MCF 10A (cell line): Measurements from ENCODE around the gene TXNDC16. TPM values are rescaled to one million over a fixed set of nuclear protein-coding genes. Genes with fewer than 3 reads are reported as not detected.
A peak's percentile ranks its signal among the peaks of the same experiment; 100 is the strongest.

Source experiments
- BruUV-seq: library from RNA; stranded (reverse); fragments of 400-500 nt; replicated peaks from 2 replicates; lab custom pipeline; 2021; lab: Mats Ljungman, UMichigan
- CTCF ChIA-PET: fragments of 300-600 bp; sonication (Branson Sonifier 250); formaldehyde crosslinking; extraction: SDS; loops from one replicate; lab custom pipeline; 2021; ENCODE audit warnings: antibody characterized with exemption, inconsistent platforms; lab: Yijun Ruan, JAX
- POLR2A ChIA-PET: fragments of 300-600, 350-650 bp; sonication (Branson Sonifier 250); formaldehyde crosslinking; extraction: SDS; loops from one replicate; lab custom pipeline; 2020; ENCODE audit warnings: antibody characterized with exemption, inconsistent platforms; lab: Yijun Ruan, JAX
- DNase-seq: peaks from one replicate; pipeline ENCODE4 v3.0.0-alpha.2; 2018; ENCODE audit not compliant: unreplicated experiment
- H3K27ac Mint-ChIP-seq: one replicate; pipeline ENCODE4 v1.8.0; 2022; ENCODE audit warnings: mild to moderate bottlenecking, low read depth, mixed read lengths; ENCODE audit not compliant: unreplicated experiment
- H3K27me3 Mint-ChIP-seq: one replicate; pipeline ENCODE4 v1.8.0; 2022; ENCODE audit warnings: mixed read lengths; ENCODE audit not compliant: insufficient read depth, unreplicated experiment
- H3K36me3 Mint-ChIP-seq: one replicate; pipeline ENCODE4 v1.8.0; 2022; ENCODE audit warnings: mild to moderate bottlenecking, moderate library complexity, mixed read lengths; ENCODE audit not compliant: insufficient read depth, unreplicated experiment
- H3K4me1 Mint-ChIP-seq: one replicate; pipeline ENCODE4 v1.8.0; 2022; ENCODE audit warnings: mixed read lengths; ENCODE audit not compliant: insufficient read depth, unreplicated experiment
- H3K4me3 Mint-ChIP-seq: one replicate; pipeline ENCODE4 v1.8.0; 2022; ENCODE audit warnings: mild to moderate bottlenecking, moderate library complexity, mixed read lengths; ENCODE audit not compliant: unreplicated experiment
- H3K9me3 Mint-ChIP-seq: one replicate; pipeline ENCODE4 v1.8.0; 2022; ENCODE audit warnings: mixed read lengths; ENCODE audit not compliant: unreplicated experiment
- intact Hi-C: fragments of 100-400 bp; cut with micrococcal nuclease; formaldehyde crosslinking; loops from 2 replicates; pipeline ENCODE4 v1.14.1; 2022
- total RNA-seq: library from RNA; stranded (reverse); gene quantifications from 2 replicates; pipeline ENCODE4 v1.2.3, GENCODE V29; 2022
- TF ChIP-seq, protein P1 (sequence below): fragments of 200-600 bp; IDR thresholded peaks from one replicate; pipeline ENCODE4 v1.8.0; 2022; ENCODE audit warnings: antibody characterized with exemption, mild to moderate bottlenecking; ENCODE audit not compliant: unreplicated experiment

The TXNDC16 gene
- total RNA-seq, 1 experiment from 2014 or later, result 3.8 TPM

DNA sequence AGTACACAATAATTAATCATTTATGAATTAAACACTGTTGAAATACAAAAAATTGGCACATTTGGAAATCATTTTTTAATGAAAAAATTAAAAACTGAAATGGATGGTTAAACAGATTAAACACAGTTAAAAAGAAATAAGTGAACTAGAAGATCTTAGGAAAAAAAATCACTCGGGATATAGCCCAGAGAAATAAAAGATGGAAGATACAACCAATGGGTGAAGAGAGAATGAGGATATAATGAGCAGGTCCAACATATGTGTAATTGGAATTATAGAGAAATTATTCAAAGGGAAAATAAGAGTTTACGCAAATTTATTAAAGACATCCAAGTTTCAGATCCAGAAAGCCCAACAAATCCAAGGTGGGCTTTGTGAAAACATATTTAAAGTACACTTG is 6.4 kb upstream of the TXNDC16 start:
- no peak overlapping the region for H3K27ac Mint-ChIP-seq
- intact Hi-C loops, result no loop called here
- H3K9me3 Mint-ChIP-seq, result peaks cover 8% of the 10 kb centered on the region
- H3K4me1 Mint-ChIP-seq, result peaks cover 7% of the 10 kb centered on the region
- no TSS peak for BruUV-seq
- H3K27me3 Mint-ChIP-seq, result no peaks in the 10 kb centered on the region
- no peak for DNase-seq
- TF ChIP-seq, protein P1, sequence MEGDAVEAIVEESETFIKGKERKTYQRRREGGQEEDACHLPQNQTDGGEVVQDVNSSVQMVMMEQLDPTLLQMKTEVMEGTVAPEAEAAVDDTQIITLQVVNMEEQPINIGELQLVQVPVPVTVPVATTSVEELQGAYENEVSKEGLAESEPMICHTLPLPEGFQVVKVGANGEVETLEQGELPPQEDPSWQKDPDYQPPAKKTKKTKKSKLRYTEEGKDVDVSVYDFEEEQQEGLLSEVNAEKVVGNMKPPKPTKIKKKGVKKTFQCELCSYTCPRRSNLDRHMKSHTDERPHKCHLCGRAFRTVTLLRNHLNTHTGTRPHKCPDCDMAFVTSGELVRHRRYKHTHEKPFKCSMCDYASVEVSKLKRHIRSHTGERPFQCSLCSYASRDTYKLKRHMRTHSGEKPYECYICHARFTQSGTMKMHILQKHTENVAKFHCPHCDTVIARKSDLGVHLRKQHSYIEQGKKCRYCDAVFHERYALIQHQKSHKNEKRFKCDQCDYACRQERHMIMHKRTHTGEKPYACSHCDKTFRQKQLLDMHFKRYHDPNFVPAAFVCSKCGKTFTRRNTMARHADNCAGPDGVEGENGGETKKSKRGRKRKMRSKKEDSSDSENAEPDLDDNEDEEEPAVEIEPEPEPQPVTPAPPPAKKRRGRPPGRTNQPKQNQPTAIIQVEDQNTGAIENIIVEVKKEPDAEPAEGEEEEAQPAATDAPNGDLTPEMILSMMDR, result no peak
- no peaks in the 10 kb centered on the region for H3K36me3 Mint-ChIP-seq
- no peak overlapping the region for H3K4me3 Mint-ChIP-seq
- POLR2A ChIA-PET, result no interaction called here
- CTCF ChIA-PET, result no interaction called here

DNA sequence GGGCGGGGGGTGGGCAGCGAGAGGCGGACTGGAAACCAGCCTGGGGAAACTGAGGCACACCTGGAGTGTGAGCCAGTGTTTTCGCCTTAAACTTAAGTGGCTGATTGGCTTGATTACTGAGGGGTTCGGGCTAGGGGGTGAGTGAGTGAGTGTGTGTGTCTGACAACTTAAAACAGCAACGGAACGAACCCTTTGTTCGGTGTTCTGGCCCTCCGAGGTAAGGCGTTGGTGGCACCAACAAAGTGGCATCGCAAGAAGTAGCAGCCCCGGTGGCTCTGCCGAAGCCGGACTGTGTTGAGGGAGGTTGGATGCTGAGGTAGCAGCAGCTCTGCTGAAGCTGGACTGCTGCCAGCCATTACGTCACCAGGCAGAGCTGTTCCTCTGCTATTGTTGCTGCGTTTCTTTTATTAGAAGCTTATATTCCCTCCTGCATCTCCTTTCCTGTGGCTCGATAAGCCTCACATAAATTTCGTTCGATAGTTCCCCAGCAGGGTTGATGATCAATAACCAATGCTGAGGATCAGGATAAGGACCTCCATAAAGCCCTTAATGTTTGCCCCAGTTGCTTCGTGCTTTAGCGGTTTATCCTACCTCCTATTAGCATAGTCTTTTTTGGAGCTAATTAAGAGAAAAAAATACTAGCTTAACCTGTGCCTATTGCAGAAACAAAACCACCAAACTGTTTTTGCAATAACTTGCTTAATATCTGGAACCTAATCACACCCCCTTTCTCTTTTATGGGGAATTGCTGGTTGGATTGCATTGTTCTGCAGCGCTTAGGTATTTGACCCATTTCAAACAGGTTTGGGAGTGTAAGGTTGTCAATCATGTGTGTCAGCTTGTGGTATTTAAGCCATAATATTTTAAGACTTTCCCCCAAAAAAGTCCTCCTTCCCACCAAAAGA is 1.6 kb upstream of the TXNDC16 start:
- Mint-ChIP-seq H3K36me3 (no peaks in the 10 kb centered on the region), H3K4me1 (peaks cover 12% of the 10 kb centered on the region), H3K27ac (no peak overlapping the region), H3K27me3 (no peaks in the 10 kb centered on the region), H3K9me3 (peaks cover 7% of the 10 kb centered on the region), H3K4me3 (peak overlapping the region; percentile 80)
- ChIA-PET POLR2A (interaction anchor here (0.7 to 3.9 kb wide), 13 partner anchors 9 to 202 kb away, joined by 3 to 59 read pairs (median 4); partner anchors contain the start of gene ERO1A), CTCF (interaction anchor here (0.6 to 0.8 kb wide), 3 partner anchors 12 to 100 kb away, joined by 3 read pairs; no protein-coding TSS in a partner anchor)
- peak; percentile 80 for DNase-seq
- no TSS peak for BruUV-seq
- TF ChIP-seq, protein P1, result no peak
- intact Hi-C loops, result loop anchor here (5.0 kb wide), 2 partner anchors 83 to 138 kb away; no protein-coding TSS in a partner anchor

DNA sequence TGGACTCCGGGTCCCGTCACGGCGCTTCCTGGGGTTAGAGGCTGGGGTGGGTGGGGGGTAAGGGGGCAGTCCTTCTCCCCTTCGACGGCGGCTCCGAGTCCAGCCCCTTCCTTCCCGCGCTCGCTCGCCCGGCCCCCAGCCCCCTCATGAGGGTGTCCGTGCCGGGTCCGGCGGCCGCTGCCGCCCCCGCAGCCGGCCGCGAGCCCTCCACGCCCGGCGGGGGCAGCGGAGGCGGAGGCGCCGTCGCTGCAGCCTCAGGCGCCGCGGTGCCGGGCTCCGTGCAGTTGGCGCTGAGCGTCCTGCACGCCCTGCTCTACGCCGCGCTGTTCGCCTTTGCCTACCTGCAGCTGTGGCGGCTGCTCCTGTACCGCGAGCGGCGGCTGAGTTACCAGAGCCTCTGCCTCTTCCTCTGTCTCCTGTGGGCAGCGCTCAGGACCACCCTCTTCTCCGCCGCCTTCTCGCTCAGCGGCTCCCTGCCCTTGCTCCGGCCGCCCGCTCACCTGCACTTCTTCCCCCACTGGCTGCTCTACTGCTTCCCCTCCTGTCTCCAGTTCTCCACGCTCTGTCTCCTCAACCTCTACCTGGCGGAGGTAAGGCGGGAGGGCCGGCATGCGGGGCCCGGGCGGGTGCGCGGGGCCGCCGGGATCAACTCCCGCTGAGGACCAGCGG is 831 bp upstream of the TXNDC16 start:
- ChIA-PET CTCF (interaction anchor here (0.5 to 0.6 kb wide), 2 partner anchors 280 to 464 kb away, joined by 3 read pairs; no protein-coding TSS in a partner anchor), POLR2A (interaction anchor here (0.6 to 3.9 kb wide), 28 partner anchors 9 to 1106 kb away, joined by 3 to 59 read pairs (median 5); partner anchors contain the start of genes ERO1A, PSMC6 and STYX)
- no peaks in the 10 kb centered on the region for H3K9me3 Mint-ChIP-seq
- TF ChIP-seq, protein P1, result no peak
- H3K36me3 Mint-ChIP-seq, result no peaks in the 10 kb centered on the region
- H3K27ac Mint-ChIP-seq, result no peak overlapping the region
- no TSS peak for BruUV-seq
- H3K27me3 Mint-ChIP-seq, result no peaks in the 10 kb centered on the region
- H3K4me1 Mint-ChIP-seq, result peaks cover 12% of the 10 kb centered on the region
- peak; percentile 11 for DNase-seq
- H3K4me3 Mint-ChIP-seq, result peak overlapping the region; percentile 80
- intact Hi-C loops, result loop anchor here (5.0 kb wide), 2 partner anchors 84 to 139 kb away; no protein-coding TSS in a partner anchor
